GM20431 (cell line): Measurements from ENCODE around the gene C12orf50.
"Not testable (repeated sequence)": the region's sequence is repeated elsewhere in the genome, so short reads cannot be mapped to it uniquely, and the experiment has no call there.

ENCODE experiments used
- in situ Hi-C: fragments of 300-500 bp; cut with MseI, MboI; formaldehyde crosslinking; loops from one replicate; pipeline ENCODE4 v1.15.0; 2020; ENCODE audit warnings: low sequenced_read_pairs; ENCODE audit not compliant: unreplicated experiment

The C12orf50 gene

DNA sequence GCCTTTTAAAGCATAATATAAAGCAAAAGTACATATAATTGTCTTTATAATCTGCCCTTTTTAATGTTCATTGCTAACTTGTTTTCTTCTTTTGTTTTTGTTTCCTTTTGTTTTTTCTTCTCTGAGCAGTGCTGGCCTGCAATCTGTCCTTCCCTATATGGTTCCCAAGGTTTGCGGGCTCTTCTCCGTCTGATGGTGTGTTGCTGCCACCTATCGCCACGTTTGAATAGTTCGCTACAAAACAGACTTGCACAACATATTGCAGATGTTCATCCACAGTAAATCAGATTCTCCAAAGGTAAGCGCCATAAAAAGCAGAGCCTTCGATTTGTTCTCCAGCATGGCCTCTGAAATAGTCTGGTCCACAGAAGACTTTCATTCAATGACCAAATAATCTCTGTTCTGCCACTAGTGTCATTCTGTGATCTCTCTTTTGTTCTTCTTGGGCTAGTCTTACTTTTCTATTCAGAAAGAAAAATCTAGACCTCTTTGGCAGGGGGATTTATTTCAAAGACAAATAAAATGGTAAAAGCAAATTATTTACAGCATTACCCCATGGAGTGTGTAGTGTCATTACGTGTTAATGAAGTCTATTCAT lies 33.5 kb downstream of the C12orf50 start:
- in situ Hi-C loops = no loop called here

DNA sequence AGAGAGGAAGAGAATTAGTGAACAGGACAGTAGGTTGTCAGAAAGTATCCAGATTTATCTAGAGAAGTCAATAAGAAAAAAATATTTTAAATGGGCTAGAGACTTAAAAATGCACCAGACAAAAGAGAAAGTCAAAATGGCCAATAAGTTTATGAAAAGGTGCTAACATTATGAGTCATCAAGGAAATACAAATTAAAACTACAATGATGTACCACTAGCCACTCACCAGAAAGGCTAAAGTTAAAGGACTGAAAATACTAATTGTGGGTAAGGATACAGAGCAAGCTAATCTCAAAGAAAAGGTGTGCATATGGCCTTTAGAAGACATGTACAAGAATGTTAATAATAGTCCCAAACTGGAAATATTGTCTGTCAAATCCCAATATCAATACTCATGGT lies 37.7 kb downstream of the C12orf50 start:
- in situ Hi-C loops = no loop called here

DNA sequence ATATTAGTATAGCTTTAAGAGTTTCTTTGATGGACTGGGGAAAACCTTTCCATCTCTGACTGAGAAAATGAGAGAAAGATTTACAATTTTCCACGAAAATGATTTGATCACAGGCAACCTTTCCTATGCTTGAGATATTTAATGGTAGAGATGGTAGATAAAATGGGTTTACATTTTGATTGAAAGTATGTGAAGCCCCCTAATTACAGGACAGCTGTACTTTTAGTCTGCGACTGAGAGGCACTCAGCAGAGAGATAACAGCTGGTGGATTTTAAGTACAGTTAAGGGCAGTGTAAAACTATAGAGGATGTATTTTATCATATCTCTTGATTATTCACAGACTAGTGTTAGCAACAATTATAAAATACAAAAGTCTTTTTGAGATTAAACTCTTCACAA lies 40.7 kb downstream of the C12orf50 start:
- in situ Hi-C loops = no loop called here

DNA sequence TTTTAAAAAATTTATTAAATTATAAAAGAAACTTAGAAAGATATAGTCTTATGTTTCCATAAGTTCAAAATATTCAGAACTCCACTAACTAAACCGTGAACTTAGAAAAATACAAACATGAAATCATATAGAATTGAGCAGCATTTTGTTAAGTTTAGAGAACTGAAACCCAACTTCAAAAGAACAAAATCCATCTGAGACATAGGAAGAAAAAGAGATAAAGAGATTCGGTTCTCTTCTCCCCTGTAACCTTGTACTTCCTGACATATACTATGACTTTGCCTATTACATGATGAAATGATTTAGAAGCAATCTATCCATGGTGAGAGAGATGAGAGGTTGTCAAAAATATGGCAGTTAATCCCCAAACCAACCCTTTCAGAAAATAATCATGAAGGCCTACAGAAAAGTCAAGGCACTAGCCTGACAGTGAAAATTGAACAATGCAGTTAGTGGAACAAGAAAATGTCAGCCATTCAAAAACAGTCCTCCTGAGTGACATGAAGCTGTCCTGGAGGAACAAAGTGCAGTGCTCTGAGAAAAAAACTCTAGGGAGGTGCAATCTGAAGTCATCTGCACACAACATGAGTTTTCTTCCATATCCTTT lies 44.0 kb downstream of the C12orf50 start:
- in situ Hi-C loops = no loop called here

DNA sequence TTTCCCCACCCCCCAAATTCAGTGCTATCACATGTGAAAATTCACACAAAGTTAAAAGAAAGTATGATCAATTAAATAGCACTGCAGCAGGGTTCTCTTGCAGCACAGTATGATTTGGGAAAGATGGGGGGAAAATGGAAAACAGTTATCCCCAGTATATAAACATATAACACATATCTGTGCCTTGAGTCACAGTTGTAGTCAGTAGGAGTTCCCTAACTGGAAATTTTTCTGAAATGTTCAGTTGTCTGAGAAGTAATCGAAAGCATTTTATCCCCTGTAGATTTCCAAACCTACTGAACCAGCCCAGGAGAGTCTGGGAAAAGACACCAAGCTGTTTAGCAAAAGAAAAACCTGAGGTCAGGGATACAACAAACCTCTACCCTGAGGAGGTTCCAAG lies 47.0 kb downstream of the C12orf50 start:
- in situ Hi-C loops = no loop called here

DNA sequence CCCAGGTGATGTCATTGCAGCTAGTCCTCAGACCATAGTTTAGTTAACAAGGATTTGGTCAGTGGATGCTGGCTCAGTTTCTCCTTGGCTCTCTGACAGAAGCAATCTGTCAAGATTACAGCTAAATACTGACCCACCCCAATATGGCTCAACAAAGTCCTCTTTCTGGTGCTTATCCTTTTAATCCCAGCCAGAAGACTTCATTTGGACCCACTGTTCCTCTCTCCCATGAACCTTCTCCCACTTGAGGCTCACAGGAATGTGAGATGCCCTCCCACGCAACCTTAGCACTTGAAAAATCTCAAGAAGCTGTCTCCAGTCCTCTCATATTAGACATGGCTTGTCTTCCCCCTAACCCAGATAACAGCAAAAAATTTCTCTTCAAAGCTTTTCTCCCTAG lies 47.7 kb downstream of the C12orf50 start:
- in situ Hi-C loops = no loop called here

DNA sequence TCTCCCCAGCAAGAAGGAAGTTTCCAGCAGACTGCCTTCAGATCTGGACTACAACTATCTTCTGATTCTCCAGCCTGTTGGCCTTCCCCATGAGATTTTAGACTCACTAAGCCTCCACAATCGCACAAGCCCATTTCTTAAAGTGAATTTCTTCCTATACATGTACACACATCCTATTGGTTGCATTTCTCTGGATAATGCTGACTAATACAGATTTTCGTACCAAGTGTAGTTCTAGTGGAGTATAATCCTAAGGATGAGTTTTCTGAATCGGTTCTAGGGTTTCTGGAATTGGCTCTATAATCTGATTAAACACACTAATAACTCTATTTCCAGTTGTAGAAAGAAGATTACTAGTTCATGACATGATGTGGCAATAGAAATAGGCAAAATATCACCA lies 53.3 kb downstream of the C12orf50 start:
- in situ Hi-C loops = no loop called here

DNA sequence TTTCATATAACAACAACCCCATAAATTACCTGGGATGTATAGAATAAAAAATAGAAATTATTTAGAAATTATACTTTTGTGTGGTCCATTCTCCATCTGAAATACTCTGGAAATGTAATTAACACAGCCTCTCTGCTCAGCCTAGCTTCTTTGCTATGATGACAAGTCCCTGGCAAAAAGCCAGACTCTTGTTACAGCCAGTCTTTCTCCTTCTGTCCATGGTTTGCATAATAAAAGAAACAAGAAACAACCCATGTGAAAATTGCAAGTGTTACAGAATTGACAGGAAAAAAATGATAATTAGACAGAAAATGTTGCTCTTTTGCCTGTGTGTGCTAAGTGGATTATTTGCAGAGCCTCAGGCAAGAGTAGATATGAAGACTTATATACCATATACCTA lies 61.3 kb downstream of the C12orf50 start:
- in situ Hi-C loops = no loop called here

DNA sequence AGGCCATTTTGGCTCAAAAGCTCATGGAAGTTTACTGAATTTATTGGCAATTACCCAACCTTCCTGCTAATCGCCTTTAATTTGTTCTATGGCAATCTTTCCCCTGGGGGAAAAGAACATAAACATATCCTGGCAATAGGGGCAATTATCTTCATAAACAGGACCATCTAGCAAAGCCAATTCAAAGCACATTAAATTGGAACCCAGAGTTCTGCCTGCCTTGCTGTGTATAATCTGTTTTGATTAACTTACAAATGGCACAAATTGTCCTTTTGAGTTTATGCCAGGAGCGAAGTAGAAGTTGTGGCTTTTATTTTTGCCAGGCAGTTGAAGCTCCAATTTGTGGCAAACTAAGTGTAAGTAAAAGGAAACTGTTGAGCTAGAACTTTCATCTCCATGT lies 68.6 kb downstream of the C12orf50 start:
- in situ Hi-C loops = no loop called here

DNA sequence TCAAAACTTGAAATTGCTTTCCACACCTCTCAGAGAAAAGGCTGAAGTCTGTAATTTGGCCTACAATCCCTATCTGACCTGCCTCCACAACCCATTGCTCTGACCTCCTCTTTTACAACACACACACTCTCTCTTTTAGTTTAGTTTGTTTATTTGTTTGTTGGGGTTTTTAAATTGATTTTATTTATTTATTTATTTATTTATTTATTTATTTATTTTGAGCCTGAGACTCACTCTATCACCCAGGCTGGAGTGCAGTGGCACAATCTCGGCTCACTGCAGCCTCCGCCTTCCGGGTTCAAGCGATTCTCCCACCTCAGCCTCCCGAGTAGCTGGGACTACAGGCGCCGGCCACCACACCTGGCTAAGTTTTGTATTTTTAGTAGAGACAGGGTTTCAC lies 75.2 kb downstream of the C12orf50 start:
- in situ Hi-C loops = not testable (repeated sequence)

DNA sequence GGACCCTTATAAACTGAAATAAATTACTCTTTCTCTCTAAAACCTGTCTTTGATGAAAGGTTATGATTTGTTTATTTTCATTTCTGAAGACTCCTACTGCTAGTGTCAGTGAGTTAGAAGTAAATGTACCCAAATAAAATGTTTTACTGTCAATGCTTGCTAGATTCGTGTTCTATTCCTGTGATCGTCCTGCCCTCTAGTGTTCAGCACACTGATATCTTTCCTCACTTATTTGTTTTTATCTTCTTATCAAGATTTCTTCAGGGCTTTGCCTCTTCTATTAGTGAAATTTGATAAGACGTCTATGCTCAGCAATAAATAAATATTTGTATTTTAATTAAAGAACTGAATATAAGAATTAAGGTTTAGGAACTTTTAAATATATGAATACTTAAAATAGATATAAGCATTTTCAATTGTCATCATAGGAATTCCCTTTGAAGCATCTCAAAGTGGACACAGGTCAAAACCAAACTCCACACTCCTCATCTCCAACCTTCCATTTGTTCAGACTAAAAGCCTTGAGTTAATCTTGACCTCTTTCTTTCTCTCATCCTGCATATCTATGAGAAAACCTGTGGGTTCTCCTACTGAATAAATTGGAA lies 75.8 kb downstream of the C12orf50 start:
- in situ Hi-C loops = no loop called here

DNA sequence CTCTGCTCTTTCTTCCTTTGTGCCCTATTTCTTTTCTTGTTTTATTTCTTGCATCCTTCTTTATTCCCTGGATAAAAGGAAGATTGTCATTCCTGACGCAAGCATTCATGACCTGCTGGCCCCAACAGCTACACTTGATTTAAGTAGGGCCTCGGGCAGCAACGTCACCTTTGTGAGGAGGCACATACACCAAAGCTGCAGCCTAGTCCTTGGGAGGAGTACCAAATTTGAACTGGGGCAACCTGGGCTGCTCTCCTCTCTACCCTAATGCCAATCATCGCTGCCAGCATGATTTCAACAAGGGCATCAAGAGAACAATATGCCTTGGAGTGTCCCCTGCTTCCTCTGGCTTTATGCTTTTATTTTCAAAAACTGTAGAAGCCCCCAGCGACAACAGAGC lies 76.4 kb downstream of the C12orf50 start:
- in situ Hi-C loops = no loop called here

DNA sequence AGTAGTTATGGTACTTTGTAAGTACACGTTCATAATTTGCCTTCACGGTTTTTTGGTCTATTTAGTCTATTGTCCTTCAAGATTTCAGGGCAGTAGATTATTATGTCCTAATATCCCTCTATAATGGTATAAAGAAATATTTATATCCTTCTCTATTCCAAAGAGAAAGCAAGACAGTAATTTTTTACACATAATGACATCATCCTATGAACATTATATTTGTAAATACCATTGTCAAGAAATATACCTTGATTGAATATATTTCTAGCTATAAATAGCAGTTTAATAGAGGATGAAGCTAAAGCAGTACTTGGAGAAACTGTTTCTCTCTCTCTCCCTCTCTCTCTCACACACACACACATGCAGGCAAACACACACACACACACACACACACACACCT lies 77.0 kb downstream of the C12orf50 start:
- in situ Hi-C loops = no loop called here

DNA sequence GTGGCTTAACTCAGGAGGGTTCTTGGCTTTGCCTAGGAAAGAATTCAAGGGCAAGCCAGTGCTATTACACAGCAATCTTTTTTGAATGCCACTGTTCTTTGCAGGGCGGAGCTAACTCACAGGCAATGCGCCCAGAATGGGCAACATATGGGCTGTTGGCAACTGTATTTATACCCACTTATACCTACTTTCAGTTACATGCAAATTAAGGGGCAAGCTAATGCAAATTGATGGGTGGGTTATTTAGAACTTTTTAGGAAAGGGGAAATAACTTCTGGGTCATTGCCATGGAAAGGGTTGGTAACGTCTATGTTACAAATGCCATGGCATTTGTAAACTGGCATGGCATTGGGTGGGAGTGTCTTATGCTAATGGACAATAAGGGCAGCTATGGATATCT lies 85.4 kb downstream of the C12orf50 start:
- in situ Hi-C loops = no loop called here

DNA sequence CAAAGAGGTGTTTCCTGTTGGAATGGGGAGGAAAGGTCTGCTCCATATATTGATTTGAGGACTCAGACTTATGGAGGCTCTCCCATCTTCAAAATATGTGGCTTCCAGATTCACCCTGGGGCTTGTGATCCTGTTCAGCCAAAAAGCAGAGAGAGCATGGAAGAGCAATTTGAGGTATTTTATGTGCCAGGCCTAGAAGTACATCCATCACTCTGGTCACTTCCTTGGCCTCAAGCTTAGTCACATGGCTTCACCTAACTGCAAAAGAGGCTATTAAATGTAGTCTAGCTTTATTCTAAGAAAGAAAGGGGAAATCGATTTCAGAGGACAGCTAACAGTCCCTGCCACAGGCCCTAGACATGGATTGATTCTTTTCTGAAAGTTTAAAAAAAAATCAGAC lies 86.2 kb downstream of the C12orf50 start:
- in situ Hi-C loops = no loop called here

DNA sequence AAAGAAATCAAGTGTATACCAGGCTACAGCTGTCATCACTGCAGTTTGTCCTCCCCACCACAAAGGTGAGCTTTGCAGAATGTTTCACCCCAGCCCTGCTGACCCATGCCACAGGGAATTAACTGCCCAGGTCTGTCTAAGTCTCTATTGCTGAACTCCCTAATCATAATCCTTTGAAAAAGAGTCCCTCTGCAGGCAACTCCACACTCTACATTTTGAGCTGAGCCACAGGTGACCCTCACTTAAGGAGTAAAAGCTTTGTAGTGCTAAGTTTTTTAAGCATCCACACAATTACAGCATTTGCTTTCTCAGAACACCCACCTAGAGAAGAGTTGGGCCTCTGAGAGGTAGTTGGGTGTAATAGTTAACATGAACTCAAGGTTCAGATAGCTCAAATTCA lies 90.0 kb downstream of the C12orf50 start:
- in situ Hi-C loops = no loop called here

DNA sequence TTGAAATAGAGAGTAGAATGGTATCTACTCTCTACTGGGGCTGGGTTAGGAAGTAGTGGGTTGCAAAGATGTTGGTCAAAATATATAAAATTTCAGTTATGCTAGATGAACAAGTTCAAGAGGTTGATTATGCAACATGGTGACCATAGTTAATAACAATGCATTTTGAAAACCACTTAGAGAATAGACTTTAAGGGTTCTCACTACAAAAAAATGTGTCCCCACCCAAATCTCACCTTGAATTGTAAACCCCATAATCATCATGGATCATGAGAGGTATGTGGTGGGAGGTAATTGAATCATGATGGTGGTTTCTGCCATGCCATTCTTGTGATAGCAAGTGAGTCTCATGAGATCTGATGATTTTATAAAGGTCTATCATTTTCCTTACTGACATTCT lies 94.0 kb downstream of the C12orf50 start:
- in situ Hi-C loops = no loop called here

DNA sequence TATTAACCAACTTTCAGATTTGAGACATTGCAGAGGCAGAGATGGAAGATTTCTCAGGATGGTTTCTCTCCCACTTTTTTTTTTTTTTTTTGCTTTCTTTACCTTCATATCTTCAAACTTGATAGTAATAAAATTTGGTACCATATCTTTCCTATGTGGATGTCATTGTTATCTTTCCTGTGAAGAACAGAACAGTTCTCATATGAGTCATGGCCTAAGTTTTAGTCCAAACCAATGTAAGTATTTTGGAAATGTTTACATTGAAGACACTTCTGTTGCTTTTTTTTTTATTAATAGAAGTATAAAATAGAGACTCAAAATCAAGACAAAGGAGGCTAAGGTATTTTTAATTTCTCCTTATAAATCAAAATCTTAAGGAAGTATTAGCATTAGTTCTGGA lies 95.2 kb downstream of the C12orf50 start:
- in situ Hi-C loops = no loop called here

DNA sequence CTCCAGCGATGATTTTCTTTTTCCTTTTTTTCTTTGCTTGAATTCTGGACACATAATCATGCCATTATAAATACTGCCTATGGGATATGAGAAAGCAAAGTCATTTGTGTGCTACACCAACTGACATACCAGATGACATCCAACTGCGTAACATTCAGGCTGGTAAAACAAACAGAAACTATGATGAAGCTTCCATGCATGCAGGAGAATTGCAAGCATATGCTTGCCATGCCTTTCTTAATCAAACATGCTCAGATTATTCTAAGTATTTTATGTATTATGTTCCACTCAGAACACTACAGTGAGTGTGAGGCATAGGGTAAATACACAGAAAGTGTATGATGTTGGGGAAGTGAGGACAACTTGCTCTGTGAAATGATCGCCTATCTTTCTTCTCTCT lies 97.4 kb downstream of the C12orf50 start:
- in situ Hi-C loops = no loop called here

DNA sequence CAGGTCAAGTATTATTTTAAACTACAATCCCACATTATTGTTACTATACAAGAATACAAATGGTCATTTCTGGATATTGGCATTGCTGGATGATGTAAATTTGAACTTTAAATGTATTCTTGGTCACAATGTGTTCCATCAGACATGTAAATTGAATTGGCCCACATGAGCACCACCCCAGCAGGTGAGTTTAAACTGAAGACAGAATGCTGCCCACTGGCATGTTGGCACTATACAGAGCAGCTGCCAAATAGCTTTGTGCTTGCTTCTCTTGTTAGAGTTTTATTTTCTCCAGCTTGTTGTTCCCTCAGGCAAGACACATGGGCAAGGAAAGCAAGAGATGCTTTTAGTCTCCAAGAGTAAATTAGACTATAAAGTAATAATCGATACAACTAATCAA lies 98.6 kb downstream of the C12orf50 start:
- in situ Hi-C loops = no loop called here
